ENCODE data around the gene ANXA6. TPM values are rescaled to one million over a fixed set of nuclear protein-coding genes. Genes with fewer than 3 reads are reported as not detected.

The ANXA6 gene
- total RNA-seq, 6 experiments from 2014 or later, result 507 to 578 (median 546) TPM

DNA sequence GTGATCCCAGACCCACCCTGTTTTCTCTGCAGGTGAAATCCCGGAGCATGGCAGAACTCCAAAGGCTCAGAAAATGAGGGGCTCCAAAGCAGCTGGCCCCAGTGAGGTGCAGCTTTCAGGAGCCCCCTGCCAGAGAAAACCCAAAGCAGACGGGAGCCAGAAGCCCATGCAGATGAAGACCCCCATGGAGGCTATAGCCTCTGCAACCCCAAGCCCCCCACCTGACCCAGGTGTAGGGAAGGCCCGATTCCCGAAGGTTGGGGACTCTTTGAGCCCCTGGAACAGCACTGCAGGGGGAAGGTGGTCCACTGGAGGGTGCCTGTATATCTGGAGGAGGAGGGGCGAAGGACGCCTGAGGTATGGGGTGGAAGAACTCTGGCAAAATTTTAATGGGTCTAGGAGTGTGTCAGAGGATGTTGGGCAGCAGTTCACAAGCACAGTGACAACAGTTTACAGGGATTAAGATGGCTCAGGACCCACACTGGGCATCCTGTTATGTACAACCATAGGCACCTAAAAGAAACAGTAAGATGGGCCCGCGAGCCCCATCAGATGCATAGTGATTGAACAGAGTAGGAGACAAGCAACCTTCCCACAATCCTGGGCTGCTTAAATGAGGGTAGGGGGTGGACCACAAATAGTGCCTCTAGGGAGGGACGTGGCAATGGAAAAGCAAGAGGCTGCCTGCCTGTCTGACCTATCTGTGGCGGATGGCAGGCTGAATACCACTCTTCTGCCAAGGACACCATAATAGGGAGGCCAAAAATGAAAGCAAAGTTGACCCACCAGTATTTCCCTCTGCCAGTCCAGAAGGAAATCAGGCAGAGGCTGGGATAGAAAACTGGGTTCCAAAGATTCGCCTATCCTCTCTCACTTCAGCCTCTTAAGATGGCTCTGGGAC lies 16.4 kb upstream of the ANXA6 start:
- TF ChIP-seq, protein P1, sequence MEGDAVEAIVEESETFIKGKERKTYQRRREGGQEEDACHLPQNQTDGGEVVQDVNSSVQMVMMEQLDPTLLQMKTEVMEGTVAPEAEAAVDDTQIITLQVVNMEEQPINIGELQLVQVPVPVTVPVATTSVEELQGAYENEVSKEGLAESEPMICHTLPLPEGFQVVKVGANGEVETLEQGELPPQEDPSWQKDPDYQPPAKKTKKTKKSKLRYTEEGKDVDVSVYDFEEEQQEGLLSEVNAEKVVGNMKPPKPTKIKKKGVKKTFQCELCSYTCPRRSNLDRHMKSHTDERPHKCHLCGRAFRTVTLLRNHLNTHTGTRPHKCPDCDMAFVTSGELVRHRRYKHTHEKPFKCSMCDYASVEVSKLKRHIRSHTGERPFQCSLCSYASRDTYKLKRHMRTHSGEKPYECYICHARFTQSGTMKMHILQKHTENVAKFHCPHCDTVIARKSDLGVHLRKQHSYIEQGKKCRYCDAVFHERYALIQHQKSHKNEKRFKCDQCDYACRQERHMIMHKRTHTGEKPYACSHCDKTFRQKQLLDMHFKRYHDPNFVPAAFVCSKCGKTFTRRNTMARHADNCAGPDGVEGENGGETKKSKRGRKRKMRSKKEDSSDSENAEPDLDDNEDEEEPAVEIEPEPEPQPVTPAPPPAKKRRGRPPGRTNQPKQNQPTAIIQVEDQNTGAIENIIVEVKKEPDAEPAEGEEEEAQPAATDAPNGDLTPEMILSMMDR (IDR thresholded peaks at IDR 0.05), result no peak
- peak overlapping the region; percentile 29; the same call in 1 of the 2 replicates for H3K4me3 Mint-ChIP-seq
- no peak for DNase-seq
- no peaks in the 10 kb centered on the region for H3K9me3 Mint-ChIP-seq
- no peaks in the 10 kb centered on the region for H3K4me1 Mint-ChIP-seq (ENCODE audit: low read depth)
- H3K36me3 Mint-ChIP-seq (ENCODE audit: low read depth), result no peaks in the 10 kb centered on the region
- peaks cover 36% of the 10 kb centered on the region for H3K27me3 Mint-ChIP-seq (ENCODE audit: insufficient read depth)
- no peak overlapping the region for H3K27ac Mint-ChIP-seq

DNA sequence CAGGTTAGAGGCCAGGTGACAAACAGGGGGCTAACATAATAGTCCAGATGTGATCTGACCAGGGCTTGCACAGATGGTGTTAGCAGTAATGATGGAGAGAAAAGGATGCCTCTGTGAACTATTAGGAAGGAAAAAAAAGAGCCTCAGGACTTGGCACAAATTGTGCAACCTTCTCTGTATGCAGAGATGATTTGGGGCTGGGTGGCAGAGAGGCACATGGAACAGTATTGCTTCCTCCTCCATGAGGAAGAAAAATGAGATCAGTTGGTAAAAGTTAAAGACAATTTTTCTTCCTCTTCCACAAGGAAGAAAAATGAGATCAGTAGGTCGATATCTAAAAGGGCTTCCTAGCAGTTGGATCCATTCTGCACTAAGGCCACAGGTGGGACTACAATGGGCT lies 13.9 kb upstream of the ANXA6 start:
- Mint-ChIP-seq H3K27ac (no peak overlapping the region), H3K9me3 (no peaks in the 10 kb centered on the region), H3K4me3 (no peak overlapping the region), H3K4me1 (ENCODE audit: low read depth) (no peaks in the 10 kb centered on the region), H3K36me3 (ENCODE audit: low read depth) (no peaks in the 10 kb centered on the region), H3K27me3 (ENCODE audit: insufficient read depth) (peaks cover 31% of the 10 kb centered on the region)
- TF ChIP-seq, protein P1 (IDR thresholded peaks at IDR 0.05), result no peak
- DNase-seq, result no peak

DNA sequence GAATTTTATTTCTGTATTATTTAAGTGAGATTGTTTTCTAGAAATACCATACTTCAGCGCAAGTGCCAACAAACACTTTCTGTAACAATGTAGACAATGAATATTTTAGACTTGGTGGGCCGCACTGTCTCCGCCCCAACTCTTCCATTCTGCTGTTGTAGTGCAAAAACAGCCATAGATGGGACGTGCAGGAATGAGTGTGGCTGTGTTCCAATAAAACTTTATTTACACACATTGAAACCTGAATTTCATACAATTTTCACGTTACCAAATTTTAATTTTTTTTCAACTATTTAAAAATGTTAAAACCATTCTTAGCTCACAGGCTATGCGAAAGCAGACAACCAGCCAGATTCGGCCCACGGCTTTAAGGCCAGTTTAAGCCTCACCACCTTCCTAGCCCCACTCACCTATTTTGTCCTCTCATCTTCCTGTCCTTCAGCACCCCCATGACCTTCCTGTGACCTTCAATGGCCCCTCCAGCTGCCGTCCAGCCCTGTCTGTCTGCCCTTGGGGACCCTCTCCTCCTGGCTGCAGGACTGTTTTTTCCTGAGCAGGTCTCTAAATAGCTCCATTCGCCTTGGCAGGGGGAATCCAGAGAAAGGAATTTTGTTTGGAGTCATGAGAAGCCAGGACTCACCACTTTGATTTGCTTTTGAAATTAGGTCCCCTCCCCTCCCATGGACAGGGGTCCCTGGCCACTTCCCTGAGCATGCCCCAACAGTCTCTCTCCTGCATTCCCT lies 11.2 kb upstream of the ANXA6 start:
- Mint-ChIP-seq H3K4me1 (ENCODE audit: low read depth) (peaks cover 8% of the 10 kb centered on the region; the same call in 1 of the 2 replicates), H3K27me3 (ENCODE audit: insufficient read depth) (peaks cover 27% of the 10 kb centered on the region), H3K27ac (no peak overlapping the region), H3K4me3 (no peak overlapping the region), H3K36me3 (ENCODE audit: low read depth) (no peaks in the 10 kb centered on the region), H3K9me3 (no peaks in the 10 kb centered on the region)
- DNase-seq, result no peak
- TF ChIP-seq, protein P1 (IDR thresholded peaks at IDR 0.05), result no peak

DNA sequence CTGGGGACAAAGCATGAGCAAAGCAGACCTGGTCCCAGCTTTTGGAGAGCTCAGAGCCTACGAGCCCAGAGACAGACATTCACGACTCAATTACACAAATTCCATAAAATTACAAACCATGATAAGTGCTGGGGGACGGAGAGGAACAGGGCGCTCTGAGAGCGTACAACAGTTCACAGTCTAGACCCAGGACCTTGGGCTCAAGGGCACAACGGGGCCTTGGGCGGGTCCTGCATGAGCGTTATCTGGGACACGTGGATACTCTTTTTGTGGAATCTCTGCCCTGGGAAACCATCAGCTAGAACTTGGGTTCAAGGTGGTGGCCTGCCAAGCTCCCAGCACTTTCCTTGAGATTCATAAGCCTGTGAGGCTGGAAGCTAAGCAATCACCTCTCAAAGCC lies 9.4 kb upstream of the ANXA6 start:
- peaks cover 17% of the 10 kb centered on the region for H3K4me1 Mint-ChIP-seq (ENCODE audit: low read depth)
- no peak overlapping the region for H3K4me3 Mint-ChIP-seq
- H3K9me3 Mint-ChIP-seq, result no peaks in the 10 kb centered on the region
- DNase-seq, result no peak
- no peak overlapping the region for H3K27ac Mint-ChIP-seq
- no peaks in the 10 kb centered on the region for H3K36me3 Mint-ChIP-seq (ENCODE audit: low read depth)
- peaks cover 22% of the 10 kb centered on the region for H3K27me3 Mint-ChIP-seq (ENCODE audit: insufficient read depth)
- TF ChIP-seq, protein P1 (IDR thresholded peaks at IDR 0.05), result no peak

DNA sequence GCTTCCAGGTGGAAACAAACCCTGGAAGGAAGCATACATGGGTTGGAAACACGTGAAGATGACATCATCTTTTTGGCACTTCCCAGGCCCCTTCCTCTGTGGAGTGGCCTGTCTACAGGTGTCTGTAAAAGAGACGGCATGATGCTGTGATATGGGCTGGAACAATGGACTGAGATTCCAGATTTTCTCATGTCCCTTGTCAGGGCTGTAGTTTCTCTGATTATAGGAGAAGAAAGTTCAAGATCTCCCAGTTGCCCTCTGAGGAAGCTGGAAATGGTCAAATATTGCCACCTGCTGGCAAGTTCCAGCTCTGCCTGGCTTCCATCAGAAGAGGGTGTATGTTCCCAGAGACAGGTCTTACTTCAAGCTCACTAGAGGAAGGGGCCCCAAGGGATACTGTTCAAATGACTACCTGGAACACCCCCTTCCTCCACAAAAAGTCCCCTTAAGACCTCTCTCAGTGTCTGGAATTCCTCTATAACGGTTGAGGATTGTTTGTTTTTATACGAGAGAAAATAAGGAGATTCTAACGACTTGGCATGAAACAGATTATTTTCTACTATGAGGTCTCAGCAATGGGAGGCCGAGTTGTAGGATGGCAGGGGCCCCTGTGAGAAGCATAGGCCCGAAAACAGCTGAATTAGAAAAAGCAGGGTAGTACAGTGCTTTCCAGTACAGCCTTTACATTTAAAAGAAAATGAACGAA lies 7.3 kb upstream of the ANXA6 start:
- TF ChIP-seq, protein P1 (IDR thresholded peaks at IDR 0.05), result peak; percentile 92
- H3K4me3 Mint-ChIP-seq, result no peak overlapping the region
- no peaks in the 10 kb centered on the region for H3K36me3 Mint-ChIP-seq (ENCODE audit: low read depth)
- peaks cover 18% of the 10 kb centered on the region for H3K4me1 Mint-ChIP-seq (ENCODE audit: low read depth)
- H3K27ac Mint-ChIP-seq, result no peak overlapping the region
- H3K9me3 Mint-ChIP-seq, result no peaks in the 10 kb centered on the region
- peaks cover 18% of the 10 kb centered on the region for H3K27me3 Mint-ChIP-seq (ENCODE audit: insufficient read depth)
- peak; percentile 68 for DNase-seq
